CD4-positive, alpha-beta T cell treated with Interleukin-1 beta for 1 hour (primary cell): ENCODE results near the gene CHRNA5.
A peak's percentile ranks its signal among the peaks of the same experiment; 100 is the strongest.
"Not testable (repeated sequence)": the region's sequence is repeated elsewhere in the genome, so short reads cannot be mapped to it uniquely, and the experiment has no call there.

Source experiments
- DNase-seq, 2 donors: peaks; one replicate each; pipeline ENCODE4 v3.0.0-alpha.2; 2020 to 2022

CHRNA5 gene

GRCh38 chr15:78565951-78566774 lies 843 bp downstream of the CHRNA5 start:
- no peak for DNase-seq

- no peak for DNase-seq
These were observed 2.2 kb downstream of the CHRNA5 start for GRCh38 chr15:78567531-78567930.

GRCh38 chr15:78570710-78571109 lies 5.4 kb downstream of the CHRNA5 start:
- no peak for DNase-seq

DNA sequence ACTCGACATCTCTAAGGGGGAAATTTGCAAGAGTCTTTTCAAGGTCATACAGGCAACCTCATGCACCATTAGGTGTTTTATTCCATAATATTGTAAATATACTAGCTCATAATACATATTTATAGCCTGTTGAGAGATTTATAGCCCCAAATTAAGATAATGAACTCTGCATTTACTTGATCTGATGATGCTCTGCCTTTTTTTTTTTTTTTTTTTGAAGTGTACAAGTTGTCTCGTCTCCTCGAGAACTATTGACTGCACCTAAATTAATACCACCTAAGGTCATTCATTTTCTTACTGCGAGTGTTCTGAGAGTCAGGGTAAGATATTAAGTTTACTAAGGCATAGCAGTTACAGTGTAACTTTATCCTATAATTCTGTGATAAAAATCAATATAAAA lies 6.1 kb downstream of the CHRNA5 start:
- no peak for DNase-seq

DNA sequence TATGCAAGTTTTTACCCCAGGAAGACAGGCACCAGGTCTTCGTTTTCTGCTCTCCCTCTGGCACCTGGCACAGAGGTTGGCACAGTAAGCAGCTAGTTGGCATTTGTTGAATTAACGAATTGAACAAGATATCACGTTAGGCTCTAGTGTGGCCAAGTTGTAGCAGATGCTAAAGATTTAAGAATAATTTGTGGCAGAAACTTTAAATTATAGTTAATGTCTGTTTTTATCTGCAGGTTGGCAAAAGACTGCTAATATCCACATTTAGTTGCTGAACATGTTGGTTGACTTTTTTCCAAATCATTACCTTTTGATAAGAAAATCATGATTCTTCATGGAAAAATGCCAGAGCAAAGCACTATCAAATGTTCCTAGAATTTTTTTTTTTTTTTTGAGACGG lies 8.1 kb downstream of the CHRNA5 start:
- DNase-seq: no peak

DNA sequence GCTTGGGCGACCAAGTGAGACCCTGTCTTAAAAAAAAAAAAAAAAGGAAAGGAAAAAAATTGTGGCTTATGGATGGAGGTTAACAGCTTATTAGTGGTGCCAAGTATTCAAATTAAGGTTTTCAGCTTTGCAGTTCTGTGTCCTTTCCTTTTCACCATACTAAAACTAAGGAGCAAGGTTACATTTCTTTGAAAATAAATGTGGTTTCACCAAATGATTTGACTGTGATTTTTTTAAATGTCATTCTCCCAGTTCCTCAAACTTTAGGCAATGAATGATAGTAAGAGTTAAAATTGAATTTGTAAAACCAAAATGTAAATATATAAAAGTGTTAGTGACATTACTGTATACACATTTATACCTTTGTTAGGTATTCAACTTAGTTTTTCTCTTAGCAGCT lies 9.6 kb downstream of the CHRNA5 start:
- no peak for DNase-seq

DNA sequence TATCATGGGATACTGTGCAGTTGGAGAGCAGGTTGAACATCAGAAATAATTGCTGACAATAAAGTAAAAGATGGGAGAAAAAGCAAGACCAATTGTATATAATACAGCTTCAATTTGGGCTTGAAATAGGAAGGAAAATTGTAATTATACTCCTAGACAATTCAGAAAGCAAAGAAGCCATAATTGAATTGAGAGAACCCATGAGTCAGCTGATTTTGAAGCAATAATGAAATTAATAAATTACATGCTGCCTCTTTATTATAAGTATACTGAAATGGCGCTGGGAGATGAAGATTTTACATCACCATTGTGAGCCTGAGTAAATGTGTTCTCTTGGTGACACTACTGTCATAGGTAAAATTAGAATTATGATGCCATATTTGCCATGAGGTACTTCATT lies 32.3 kb downstream of the CHRNA5 start:
- no peak for DNase-seq

- DNase-seq: no peak
These were observed 33.0 kb downstream of the CHRNA5 start for GRCh38 chr15:78598348-78598747.

GRCh38 chr15:78599189-78599588 lies 33.9 kb downstream of the CHRNA5 start:
- DNase-seq: no peak

GRCh38 chr15:78603467-78603866 lies 38.1 kb downstream of the CHRNA5 start:
- no peak for DNase-seq

- no peak for DNase-seq
These were observed 39.1 kb downstream of the CHRNA5 start for GRCh38 chr15:78604420-78604819.

DNA sequence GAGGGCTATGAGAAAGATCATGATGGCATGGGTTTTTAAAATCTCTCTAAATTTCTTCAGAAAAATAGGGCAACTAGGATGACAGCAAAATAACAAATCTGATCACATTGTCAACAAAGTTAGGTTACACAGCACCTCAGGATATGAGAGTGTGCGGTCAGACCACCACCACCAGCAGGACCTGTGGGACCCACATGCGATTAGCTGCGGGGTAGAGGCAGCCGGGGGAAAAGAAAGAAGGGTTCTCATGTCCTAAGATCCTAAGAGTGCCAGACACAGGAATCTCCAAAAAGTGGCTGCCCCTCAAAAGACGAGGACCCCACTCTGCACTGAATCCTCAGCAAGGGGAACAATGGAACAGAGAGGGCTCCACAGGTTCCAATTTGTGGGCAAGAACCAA lies 39.9 kb downstream of the CHRNA5 start:
- DNase-seq: no peak

GRCh38 chr15:78605680-78606079 lies 40.4 kb downstream of the CHRNA5 start:
- DNase-seq: no peak

DNA sequence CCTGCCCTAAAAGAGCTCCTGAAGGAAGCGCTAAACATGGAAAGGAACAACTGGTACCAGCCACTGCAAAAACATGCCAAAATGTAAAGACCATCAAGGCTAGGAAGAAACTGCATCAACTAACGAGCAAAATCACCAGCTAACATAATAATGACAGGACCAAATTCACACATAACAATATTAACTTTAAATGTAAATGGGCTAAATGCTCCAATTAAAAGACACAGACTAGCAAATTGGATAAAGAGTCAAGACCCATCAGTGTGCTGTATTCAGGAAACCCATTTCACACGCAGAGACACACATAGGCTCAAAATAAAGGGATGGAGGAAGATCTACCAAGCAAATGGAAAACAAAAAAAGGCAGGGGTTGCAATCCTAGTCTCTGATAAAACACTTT lies 44.2 kb downstream of the CHRNA5 start:
- not testable (repeated sequence) for DNase-seq

DNA sequence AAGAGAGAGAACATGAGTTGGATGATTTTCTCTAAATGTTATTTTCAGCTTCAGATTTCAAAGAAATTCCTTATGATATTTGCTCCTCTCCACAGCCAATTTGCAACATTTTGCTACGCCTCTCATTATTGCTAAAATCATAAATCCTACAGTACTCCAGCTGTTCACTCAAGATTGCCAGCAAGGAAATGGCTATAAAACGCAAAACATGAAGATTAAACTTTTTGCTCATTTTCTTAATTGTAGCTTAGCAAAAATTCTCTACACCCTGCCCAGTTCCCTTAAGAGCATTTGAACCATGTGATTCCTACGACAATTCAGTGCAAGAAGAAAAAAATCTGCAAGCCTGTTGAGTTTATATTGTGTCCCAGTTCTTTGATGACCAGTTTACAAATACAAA lies 48.7 kb downstream of the CHRNA5 start:
- no peak for DNase-seq

GRCh38 chr15:78615151-78615589 lies 49.9 kb downstream of the CHRNA5 start:
- no peak for DNase-seq

GRCh38 chr15:78616506-78616905 lies 51.2 kb downstream of the CHRNA5 start:
- DNase-seq: no peak

GRCh38 chr15:78617076-78617475 lies 51.8 kb downstream of the CHRNA5 start:
- DNase-seq: no peak

GRCh38 chr15:78617516-78617915 lies 52.2 kb downstream of the CHRNA5 start:
- DNase-seq: no peak

DNA sequence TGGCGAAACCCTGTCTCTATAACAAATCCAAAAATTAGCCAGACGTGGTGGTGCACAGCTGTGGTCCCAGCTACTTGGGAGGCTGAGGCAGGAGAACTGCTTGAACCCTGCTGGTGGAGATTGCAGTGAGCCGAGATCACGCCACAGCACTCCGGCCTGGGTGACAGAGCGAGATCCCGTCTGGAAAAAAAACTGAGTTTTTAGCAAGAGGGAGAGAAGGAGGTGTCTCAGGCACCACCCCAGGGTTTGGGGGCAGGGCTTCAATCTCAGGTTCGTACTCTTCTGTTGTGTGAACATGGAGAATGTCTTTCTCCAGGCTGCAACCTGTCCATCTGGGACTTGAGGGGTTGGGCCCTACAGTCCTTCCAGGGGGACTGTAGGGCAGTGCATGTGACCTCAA lies 52.7 kb downstream of the CHRNA5 start:
- no peak for DNase-seq

GRCh38 chr15:78618490-78618934 lies 53.2 kb downstream of the CHRNA5 start:
- peak; percentile 65 to 77 for DNase-seq

- DNase-seq: no peak
These were observed 54.0 kb downstream of the CHRNA5 start for GRCh38 chr15:78619022-78619950.

- no peak for DNase-seq
These were observed 54.8 kb downstream of the CHRNA5 start for GRCh38 chr15:78620021-78620526.
